Measurements from ENCODE around the gene MAPK10.
"Not testable (repeated sequence)": the region's sequence is repeated elsewhere in the genome, so short reads cannot be mapped to it uniquely, and the experiment has no call there.

MAPK10 gene

GRCh38 chr4:86338521-86338920, 21.3 kb downstream of the MAPK10 start:
- DNase-seq: no peak

GRCh38 chr4:86334020-86334750, 25.7 kb downstream of the MAPK10 start:
- DNase-seq: peak; percentile 18 to 76

- no peak for DNase-seq
Observed at GRCh38 chr4:86333236-86333635, 26.6 kb downstream of the MAPK10 start.

GRCh38 chr4:86330961-86331742, 28.7 kb downstream of the MAPK10 start:
- DNase-seq: no peak

- DNase-seq: not testable (repeated sequence)
Observed at GRCh38 chr4:86330411-86330810, 29.4 kb downstream of the MAPK10 start.

GRCh38 chr4:86329431-86329830, 30.4 kb downstream of the MAPK10 start:
- peak in 1 of 2 experiments; percentile 3 for DNase-seq

GRCh38 chr4:86326400-86326799, 33.5 kb downstream of the MAPK10 start:
- DNase-seq: no peak

- no peak for DNase-seq
Observed at GRCh38 chr4:86319390-86319789, 40.5 kb downstream of the MAPK10 start.

- no peak for DNase-seq
Observed at GRCh38 chr4:86315579-86315978, 44.3 kb downstream of the MAPK10 start.

GRCh38 chr4:86313656-86314055, 46.2 kb downstream of the MAPK10 start:
- DNase-seq: no peak

GRCh38 chr4:86307432-86307831, 52.4 kb downstream of the MAPK10 start:
- DNase-seq: no peak

GRCh38 chr4:86306816-86307215, 53.0 kb downstream of the MAPK10 start:
- DNase-seq: no peak

GRCh38 chr4:86302830-86303229, 57.0 kb downstream of the MAPK10 start:
- no peak for DNase-seq

GRCh38 chr4:86302251-86302650, 57.6 kb downstream of the MAPK10 start:
- DNase-seq: no peak

- DNase-seq: no peak
Observed at GRCh38 chr4:86300516-86300915, 59.3 kb downstream of the MAPK10 start.

GRCh38 chr4:86296865-86297264, 63.0 kb downstream of the MAPK10 start:
- DNase-seq: no peak

GRCh38 chr4:86294883-86295282, 65.0 kb downstream of the MAPK10 start:
- DNase-seq: no peak

GRCh38 chr4:86291180-86291579, 68.7 kb downstream of the MAPK10 start:
- no peak for DNase-seq

GRCh38 chr4:86286726-86287125, 73.1 kb downstream of the MAPK10 start:
- DNase-seq: no peak

- DNase-seq: no peak
Observed at GRCh38 chr4:86283371-86283770, 76.5 kb downstream of the MAPK10 start.

GRCh38 chr4:86280246-86280645, 79.6 kb downstream of the MAPK10 start:
- no peak for DNase-seq

- DNase-seq: no peak
Observed at GRCh38 chr4:86279293-86279960, 80.4 kb downstream of the MAPK10 start.

GRCh38 chr4:86278126-86278525, 81.7 kb downstream of the MAPK10 start:
- DNase-seq: no peak

- no peak for DNase-seq
Observed at GRCh38 chr4:86274642-86275041, 85.2 kb downstream of the MAPK10 start.

Measured in NCI-H524 (cell line).